GM19395 (cell line): ENCODE results near the gene NAT9.

Experiments
- ATAC-seq: cut with Tn5 transposase; IDR thresholded peaks from one replicate; pipeline ENCODE4 v1.9.1; 2021; ENCODE audit warnings: mild to moderate bottlenecking, moderate library complexity; ENCODE audit not compliant: unreplicated experiment

NAT9 gene

DNA sequence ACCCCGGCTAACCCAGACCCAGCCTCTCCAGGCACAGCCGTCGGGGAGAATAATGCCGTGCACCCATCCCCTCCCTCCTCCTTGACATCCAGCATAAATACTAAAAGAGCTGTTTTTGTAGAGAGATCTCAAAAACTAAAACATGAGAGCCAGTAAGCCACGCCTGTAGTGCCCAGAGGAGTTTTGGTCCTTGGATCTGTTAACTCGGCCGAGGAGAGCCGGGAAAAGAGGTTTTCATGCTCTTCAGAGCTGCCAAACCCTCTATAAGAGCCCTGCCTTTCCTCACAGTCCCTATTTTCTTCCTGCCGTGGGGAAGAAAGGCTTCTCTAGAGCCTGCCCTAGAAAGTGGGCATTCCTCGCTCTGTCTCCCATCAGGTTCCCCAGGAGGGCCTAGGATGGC is 30.2 kb upstream of the NAT9 start:
- ATAC-seq, result no peak

- no peak for ATAC-seq
Measured at GRCh38 chr17:74805591-74805991, 29.4 kb upstream of the NAT9 start.

- ATAC-seq, result no peak
Measured at GRCh38 chr17:74804683-74805082, 28.5 kb upstream of the NAT9 start.

DNA sequence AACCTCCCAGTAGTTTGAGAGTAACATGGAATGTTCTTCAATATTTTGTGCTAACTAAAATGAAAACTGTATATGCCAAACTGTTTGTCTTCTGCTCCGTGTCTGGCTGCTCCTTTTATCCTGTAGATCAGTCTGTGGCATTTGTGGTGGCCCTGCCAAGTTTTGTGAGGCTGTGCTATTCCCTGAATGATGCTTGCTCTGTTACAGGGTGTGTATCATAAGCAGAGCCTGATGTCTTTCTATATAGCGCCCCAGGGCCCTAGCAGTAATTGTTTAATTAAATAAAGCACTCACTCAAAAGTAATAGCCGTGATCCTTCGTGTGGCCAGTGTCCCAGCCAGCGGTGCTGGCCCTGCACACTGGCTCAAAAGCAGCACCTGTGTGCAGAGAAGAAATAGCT is 27.8 kb upstream of the NAT9 start:
- ATAC-seq, result no peak

GRCh38 chr17:74803388-74803930 is 27.3 kb upstream of the NAT9 start:
- ATAC-seq, result no peak

GRCh38 chr17:74801896-74802295 is 25.8 kb upstream of the NAT9 start:
- ATAC-seq, result no peak

- ATAC-seq, result no peak
Measured at GRCh38 chr17:74800531-74800930, 24.4 kb upstream of the NAT9 start.

GRCh38 chr17:74799097-74799496 is 23.0 kb upstream of the NAT9 start:
- no peak for ATAC-seq

GRCh38 chr17:74798239-74798707 is 22.1 kb upstream of the NAT9 start:
- ATAC-seq, result no peak

DNA sequence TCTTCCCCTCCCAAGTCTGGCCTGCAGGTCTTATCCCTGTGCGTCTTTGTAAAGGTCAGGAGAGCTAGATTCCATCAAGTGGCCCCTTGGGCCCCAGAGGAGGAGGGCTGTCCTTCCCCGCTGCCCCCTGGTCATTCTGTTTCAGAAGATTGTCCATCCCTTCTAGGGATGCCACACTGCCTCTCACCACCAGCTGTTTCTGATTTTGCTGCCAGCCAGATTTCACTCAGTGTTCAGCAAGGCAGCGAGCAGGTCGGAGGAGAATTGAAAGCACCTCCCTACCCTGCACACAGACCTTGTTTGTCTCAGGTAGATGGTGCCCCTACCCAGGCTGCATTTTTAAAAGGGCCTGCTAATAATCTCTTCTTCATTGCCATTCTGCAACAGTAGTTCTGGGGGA is 21.7 kb upstream of the NAT9 start:
- ATAC-seq, result no peak

- ATAC-seq, result no peak
Measured at GRCh38 chr17:74796866-74797265, 20.7 kb upstream of the NAT9 start.

DNA sequence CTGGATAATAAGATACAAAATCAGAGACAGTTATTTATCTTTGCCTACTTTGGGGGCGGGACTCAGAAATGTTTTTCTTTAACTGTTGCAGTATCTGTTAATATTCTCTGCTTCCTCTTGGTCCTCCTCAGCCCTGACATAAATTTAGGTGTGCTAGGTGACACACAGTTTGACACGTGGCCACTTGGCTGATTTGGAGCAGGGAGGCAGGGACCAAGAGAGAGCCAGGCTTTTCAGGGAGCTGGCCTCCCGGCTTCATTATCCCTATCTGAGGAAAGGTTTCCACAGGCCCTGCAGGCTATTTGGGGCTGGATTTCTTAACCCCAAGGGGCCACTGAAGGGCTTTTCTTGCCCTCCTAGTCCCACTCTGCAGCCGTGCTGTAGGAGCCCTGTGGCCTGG is 20.1 kb upstream of the NAT9 start:
- no peak for ATAC-seq

GRCh38 chr17:74795327-74796020 is 19.3 kb upstream of the NAT9 start:
- ATAC-seq, result no peak

GRCh38 chr17:74792586-74793105 is 16.5 kb upstream of the NAT9 start:
- ATAC-seq, result no peak

GRCh38 chr17:74790161-74791058 is 14.3 kb upstream of the NAT9 start:
- no peak for ATAC-seq

GRCh38 chr17:74786431-74787055 is 10.4 kb upstream of the NAT9 start:
- ATAC-seq, result no peak

DNA sequence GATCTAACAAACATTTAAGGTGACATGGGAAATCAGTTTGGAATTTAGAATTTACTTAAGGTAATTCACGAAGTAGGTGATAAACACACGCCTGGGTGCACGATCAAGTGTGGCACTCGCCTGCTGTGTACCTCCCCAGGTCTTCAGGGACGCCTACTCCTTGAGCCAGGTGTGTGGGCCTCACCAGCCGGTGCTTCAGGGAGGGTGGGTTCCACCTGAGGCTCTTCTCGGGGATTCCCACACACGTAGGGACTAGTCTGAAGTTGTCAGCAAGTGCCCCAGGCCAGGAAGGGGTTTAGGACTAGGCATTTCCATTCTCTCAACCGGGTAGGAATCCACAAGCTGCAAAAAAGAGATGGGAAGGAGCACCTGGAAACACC is 9.8 kb upstream of the NAT9 start:
- no peak for ATAC-seq

DNA sequence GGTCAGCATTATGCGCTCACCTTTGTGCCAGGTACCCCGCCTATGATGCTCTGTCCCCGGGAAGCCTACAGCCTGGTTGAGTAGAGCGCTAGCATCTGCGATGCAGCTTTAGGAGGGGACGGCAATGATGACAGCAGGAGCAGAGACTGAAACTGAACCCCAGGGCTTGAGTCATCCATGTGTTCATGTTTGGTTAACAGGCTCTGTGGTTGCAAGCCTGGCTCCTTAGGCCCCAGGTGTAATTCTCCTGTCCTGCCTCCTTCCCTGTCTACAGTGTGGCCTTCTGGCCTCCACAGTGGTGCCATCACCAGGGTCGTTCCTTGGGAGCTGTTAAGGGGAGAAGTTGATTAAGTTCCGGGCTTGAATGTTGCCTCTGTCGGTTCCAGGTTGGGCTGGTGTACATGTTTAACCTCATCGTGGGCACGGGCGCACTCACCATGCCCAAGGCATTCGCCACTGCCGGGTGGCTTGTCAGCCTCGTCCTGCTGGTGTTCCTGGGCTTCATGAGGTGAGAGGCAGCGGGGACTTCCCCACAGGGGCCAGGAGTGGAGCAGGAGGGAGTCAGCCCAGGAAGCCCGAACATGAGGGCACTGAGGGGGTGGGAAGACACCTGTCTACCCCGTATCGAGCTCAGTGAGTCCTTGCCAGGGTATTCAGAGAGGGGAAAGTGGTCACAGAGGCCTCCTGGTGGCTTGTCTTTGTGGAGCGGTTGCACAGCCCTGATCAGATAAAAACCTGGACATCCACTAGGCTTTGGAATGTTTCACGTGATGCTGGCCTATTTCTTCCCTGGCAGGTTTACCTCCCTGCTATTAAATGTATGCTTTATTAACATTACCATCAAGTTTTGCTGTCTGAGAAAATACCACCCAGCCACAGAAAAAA is 9.2 kb upstream of the NAT9 start:
- no peak for ATAC-seq

DNA sequence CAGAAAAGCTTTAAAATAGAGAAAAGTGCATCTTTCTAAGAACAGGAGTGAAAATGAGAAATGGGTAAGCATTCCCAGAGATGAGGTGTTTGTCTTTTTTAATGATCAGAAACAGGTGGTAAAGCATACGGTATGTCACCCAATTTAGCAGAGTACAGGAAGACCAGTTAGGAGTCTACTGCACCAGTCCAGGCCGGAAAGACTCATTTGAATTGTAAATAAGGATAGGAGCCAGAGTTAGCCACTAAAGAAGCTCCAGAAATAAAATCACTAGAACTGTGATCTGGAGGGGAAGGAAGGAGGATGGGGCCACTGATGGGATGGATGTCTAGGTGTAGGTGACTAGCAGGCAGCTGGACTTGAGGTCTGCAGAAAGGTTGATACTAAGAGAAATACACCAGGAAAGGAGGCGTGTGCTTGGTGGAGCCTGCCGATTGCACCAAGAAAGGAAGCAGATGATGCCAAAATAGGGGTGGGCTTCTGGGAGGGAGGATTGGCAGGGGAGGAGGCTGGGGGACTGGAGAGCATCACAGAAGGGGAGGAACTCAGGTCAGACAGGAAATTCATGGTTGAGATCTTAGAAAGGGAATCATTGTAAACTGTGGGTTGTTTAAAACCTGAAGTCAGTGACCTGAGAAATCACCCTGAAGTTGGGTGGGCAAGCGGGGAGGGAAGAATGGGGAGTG is 8.1 kb upstream of the NAT9 start:
- ATAC-seq, result no peak

- ATAC-seq, result no peak
Measured at GRCh38 chr17:74782571-74782970, 6.4 kb upstream of the NAT9 start.
